H1 (cell line): ENCODE data around the gene TRIM56. TPM values are rescaled to one million over a fixed set of nuclear protein-coding genes. Genes with fewer than 3 reads are reported as not detected.

Experiments
- CTCF ChIA-PET: fragments of 300-600 bp; sonication (Branson Sonifier 250); formaldehyde crosslinking; loops from one replicate; lab custom pipeline; 2021; ENCODE audit not compliant: partially characterized antibody; lab: Charles Lee
- POLR2A ChIA-PET: fragments of 300-600 bp; sonication (Branson Sonifier 250); formaldehyde crosslinking; loops from one replicate; lab custom pipeline; 2021; ENCODE audit warnings: inconsistent platforms; ENCODE audit not compliant: partially characterized antibody; lab: Charles Lee
- DNase-seq, 2 experiments: peaks; one replicate each; pipeline versions ENCODE4 v3.0.0 to v3.0.0-alpha.2; 2010 to 2022; ENCODE audit warnings: low spot score in 2 of 2, low read depth in 1 of 2, mixed read lengths in 1 of 2
- FAIRE-seq: peaks from 2 replicates; lab custom pipeline; 2011; peaks lifted over from hg19 to GRCh38; lab: Jason Lieb, UNC
- H2AFZ ChIP-seq: 2 replicates; pipeline ENCODE4 v1.8.1; 2012; ENCODE audit warnings: low read length, inconsistent platforms
- H2AK5ac ChIP-seq: 2 replicates; pipeline ENCODE4 v1.6.1; 2013; ENCODE audit warnings: low read depth, low read length
- H2BK120ac ChIP-seq: replicated peaks from 2 replicates; pipeline ENCODE3; 2013; ENCODE audit warnings: low read depth, low read length, inconsistent platforms
- H2BK12ac ChIP-seq: 2 replicates; pipeline ENCODE4 v1.6.1; 2013; ENCODE audit warnings: low read depth, low read length
- H2BK15ac ChIP-seq: 2 replicates; pipeline ENCODE4 v1.6.1; 2013; ENCODE audit warnings: low read length
- H2BK20ac ChIP-seq: 2 replicates; pipeline ENCODE4 v1.6.1; 2013; ENCODE audit warnings: low read length
- H2BK5ac ChIP-seq: 2 replicates; pipeline ENCODE4 v1.6.1; 2013; ENCODE audit warnings: low read depth, low read length
- H3K14ac ChIP-seq: 2 replicates; pipeline ENCODE4 v1.6.1; 2013; ENCODE audit warnings: inconsistent platforms; ENCODE audit not compliant: insufficient read length
- H3K18ac ChIP-seq: 2 replicates; pipeline ENCODE4 v1.6.1; 2013; ENCODE audit warnings: low read length; ENCODE audit errors: extremely low read depth
- H3K23ac ChIP-seq: 2 replicates; pipeline ENCODE4 v1.6.1; 2013; ENCODE audit warnings: inconsistent platforms; ENCODE audit not compliant: insufficient read length
- H3K23me2 ChIP-seq: 2 replicates; pipeline ENCODE4 v1.6.1; 2013; ENCODE audit warnings: low read depth, low read length
- H3K27ac ChIP-seq: 2 replicates; pipeline ENCODE4 v1.6.1; 2011; ENCODE audit warnings: low read depth, low read length, inconsistent platforms
- H3K27me3 ChIP-seq, 4 experiments: replicated peaks in 1 of 4; 1 replicate in 1 of 4; 2 replicates in 3 of 4; pipeline versions ENCODE4 v1.6.1 to v1.8.1; 2011 to 2013; ENCODE audit warnings: low read length in 3 of 4, mild to moderate bottlenecking in 3 of 4, inconsistent platforms in 2 of 4, mixed read lengths in 2 of 4, moderate library complexity in 1 of 4; ENCODE audit not compliant: control insufficient read depth in 3 of 4, insufficient read depth in 3 of 4; ENCODE audit errors: extremely low read depth in 1 of 4
- H3K36me3 ChIP-seq, 4 experiments: 2 replicates each; pipeline versions ENCODE4 v1.6.1 to v1.8.1; 2011 to 2013; ENCODE audit warnings: mild to moderate bottlenecking in 4 of 4, low read length in 3 of 4, moderate library complexity in 2 of 4, control low read depth in 1 of 4, inconsistent platforms in 1 of 4; ENCODE audit not compliant: insufficient read depth in 4 of 4, control insufficient read depth in 2 of 4
- H3K4ac ChIP-seq: replicated peaks from 2 replicates; pipeline ENCODE3; 2013; ENCODE audit warnings: low read length, low read depth, mixed read lengths, inconsistent platforms; ENCODE audit not compliant: insufficient read length
- H3K4me1 ChIP-seq, 4 experiments: replicated peaks in 1 of 4; 1 replicate in 1 of 4; 2 replicates in 3 of 4; pipeline versions ENCODE4 v1.6.1 to v1.8.1; 2011 to 2013; ENCODE audit warnings: low read length in 3 of 4, inconsistent platforms in 2 of 4, mixed read lengths in 1 of 4; ENCODE audit not compliant: insufficient read depth in 4 of 4, control insufficient read depth in 3 of 4
- H3K4me2 ChIP-seq, 2 experiments: 2 replicates each; pipeline versions ENCODE4 v1.6.1 to v1.8.1; 2011 to 2013; ENCODE audit warnings: low read depth in 2 of 2, low read length in 2 of 2, control low read depth in 1 of 2, inconsistent platforms in 1 of 2, mild to moderate bottlenecking in 1 of 2; ENCODE audit not compliant: insufficient read depth in 1 of 2
- H3K4me3 ChIP-seq, 4 experiments: fragments of 200-600, 300-600 bp in 1 of 4; sonication (generic), shearing (Covaris generic), sonication (Bioruptor Twin) in 1 of 4; 2 replicates each; pipeline versions ENCODE4 v1.5.1 to v1.8.1; 2011 to 2016; ENCODE audit warnings: low read length in 4 of 4, low read depth in 3 of 4, control low read depth in 2 of 4, inconsistent platforms in 2 of 4, mild to moderate bottlenecking in 2 of 4, mixed read lengths in 1 of 4, moderate library complexity in 1 of 4; ENCODE audit not compliant: insufficient read depth in 2 of 4; ENCODE audit errors: extremely low read depth in 1 of 4
- H3K56ac ChIP-seq: replicated peaks from 2 replicates; pipeline ENCODE3; 2013; ENCODE audit warnings: low read depth, mild to moderate bottlenecking, mixed read lengths, low read length, inconsistent platforms; ENCODE audit not compliant: insufficient read length
- H3K79me1 ChIP-seq: 2 replicates; pipeline ENCODE4 v1.6.1; 2013; ENCODE audit warnings: low read depth, low read length, control low read depth
- H3K79me2 ChIP-seq, 2 experiments: 2 replicates each; pipeline versions ENCODE4 v1.6.1 to v1.8.1; 2012 to 2013; ENCODE audit warnings: low read length in 2 of 2, mild to moderate bottlenecking in 2 of 2, inconsistent platforms in 1 of 2; ENCODE audit not compliant: insufficient read depth in 2 of 2, control insufficient read depth in 1 of 2
- H3K9ac ChIP-seq, 4 experiments: replicated peaks in 1 of 4; 1 replicate in 1 of 4; 2 replicates in 3 of 4; pipeline versions ENCODE4 v1.6.1 to v1.8.1; 2011 to 2013; ENCODE audit warnings: low read depth in 3 of 4, low read length in 3 of 4, control low read depth in 2 of 4, mild to moderate bottlenecking in 2 of 4, moderate library complexity in 2 of 4, inconsistent platforms in 1 of 4; ENCODE audit errors: extremely low read depth in 1 of 4
- H3K9me3 ChIP-seq, 2 experiments: 2 replicates each; pipeline versions ENCODE4 v1.6.1 to v1.8.1; 2012 to 2013; ENCODE audit warnings: mild to moderate bottlenecking in 2 of 2, moderate library complexity in 2 of 2, control low read depth in 1 of 2, inconsistent platforms in 1 of 2, low read depth in 1 of 2, low read length in 1 of 2, mixed read lengths in 1 of 2; ENCODE audit not compliant: insufficient read depth in 2 of 2
- H4K20me1 ChIP-seq, 2 experiments: replicated peaks in 1 of 2; 2 replicates each; pipeline versions ENCODE3 to v1.8.1; 2011 to 2013; ENCODE audit warnings: inconsistent platforms in 2 of 2, low read length in 2 of 2, mild to moderate bottlenecking in 1 of 2; ENCODE audit not compliant: insufficient read depth in 2 of 2, control insufficient read depth in 1 of 2
- H4K5ac ChIP-seq: 2 replicates; pipeline ENCODE4 v1.6.1; 2013; ENCODE audit warnings: low read length, low read depth, mixed read lengths, inconsistent platforms; ENCODE audit not compliant: insufficient read length
- H4K8ac ChIP-seq: 2 replicates; pipeline ENCODE4 v1.8.0; 2013; ENCODE audit warnings: mild to moderate bottlenecking, moderate library complexity, low read length, inconsistent platforms; ENCODE audit not compliant: insufficient read depth; ENCODE audit errors: extremely low read depth
- H4K91ac ChIP-seq: replicated peaks from 2 replicates; pipeline ENCODE3; 2013; ENCODE audit warnings: low read length, mixed read lengths, inconsistent platforms; ENCODE audit not compliant: insufficient read length
- EP300 ChIP-seq, 2 experiments: IDR thresholded peaks; 1 replicate in 1 of 2; 2 replicates in 1 of 2; pipeline ENCODE4 v1.6.1; 2011 to 2012; ENCODE audit warnings: low read depth in 2 of 2, low read length in 2 of 2, mild to moderate bottlenecking in 2 of 2, borderline replicate concordance in 1 of 2, inconsistent platforms in 1 of 2, moderate library complexity in 1 of 2
- GABPA ChIP-seq: IDR thresholded peaks from 2 replicates; pipeline ENCODE4 v1.6.1; 2011; ENCODE audit warnings: mild to moderate bottlenecking, low read length, moderate library complexity, borderline replicate concordance; ENCODE audit not compliant: insufficient read depth
- JUN ChIP-seq: IDR thresholded peaks from 2 replicates; pipeline ENCODE4 v1.6.1; 2011; ENCODE audit warnings: low read depth, mild to moderate bottlenecking, improper control_type of control experiment, low read length
- JUND ChIP-seq: IDR thresholded peaks from 2 replicates; pipeline ENCODE4 v1.6.1; 2011; ENCODE audit warnings: mild to moderate bottlenecking, improper control_type of control experiment, low read length
- KDM4A ChIP-seq: IDR thresholded peaks from one replicate; pipeline ENCODE4 v1.7.1; 2012; ENCODE audit warnings: low read depth, mild to moderate bottlenecking, moderate library complexity, low read length, inconsistent platforms; ENCODE audit not compliant: severe bottlenecking
- NRF1 ChIP-seq: IDR thresholded peaks from 2 replicates; pipeline ENCODE4 v1.6.1; 2011; ENCODE audit warnings: mild to moderate bottlenecking, low read depth, low read length, improper control_type of control experiment
- PHF8 ChIP-seq: fragments of 200-600 bp; sonication (generic); conservative IDR thresholded peaks from 2 replicates; pipeline ENCODE4 v1.7.1; 2012; ENCODE audit warnings: low read depth, mild to moderate bottlenecking, inconsistent platforms, low read length, moderate library complexity
- POU5F1 ChIP-seq: IDR thresholded peaks from 2 replicates; pipeline ENCODE4 v1.6.1; 2011; ENCODE audit warnings: low read depth, mild to moderate bottlenecking, low read length, moderate library complexity
- RFX5 ChIP-seq: IDR thresholded peaks from 2 replicates; pipeline ENCODE4 v1.6.1; 2011; ENCODE audit warnings: low read depth, low read length, improper control_type of control experiment, borderline replicate concordance
- SUZ12 ChIP-seq: fragments of 200-600 bp; sonication (generic); IDR thresholded peaks from 2 replicates; pipeline ENCODE4 v1.6.1; 2012; ENCODE audit warnings: mild to moderate bottlenecking, inconsistent platforms, low read length, moderate library complexity, mixed read lengths
- USF2 ChIP-seq: IDR thresholded peaks from 2 replicates; pipeline ENCODE4 v1.6.1; 2011; ENCODE audit warnings: low read length, improper control_type of control experiment
- ZNF274 ChIP-seq: IDR thresholded peaks from 2 replicates; pipeline ENCODE4 v1.7.0; 2012; ENCODE audit warnings: low read length, borderline replicate concordance; ENCODE audit errors: extremely low read depth
- WGBS, 2 experiments: shearing (Covaris generic) in 1 of 2; methylation state at CpG; one replicate each; pipeline versions ENCODE4 v1.1.6 to v1.1.7; 2013 to 2015; ENCODE audit warnings: low lambda C conversion rate in 2 of 2, mixed read lengths in 2 of 2, inconsistent platforms in 1 of 2, low coverage in 1 of 2, missing lambda C conversion rate in 1 of 2; ENCODE audit not compliant: insufficient replicate concordance in 2 of 2, insufficient coverage in 1 of 2, insufficient read length in 1 of 2; ENCODE audit errors: extremely low coverage in 1 of 2, missing lambda C conversion rate in 1 of 2; 5-methylcytosine and 5-hydroxymethylcytosine counted together
- polyA plus RNA-seq, 7 experiments: library from polyadenylated mRNA; depleted of rRNA in 3 of 7; stranded (reverse) in 5 of 7; unstranded in 2 of 7; fragments of >200 nt in 5 of 7; fragments of 200-250 nt in 2 of 7; gene quantifications; 1 replicate in 5 of 7; 2 replicates in 1 of 7; 4 replicates in 1 of 7; pipeline versions ENCODE4 v1.2.1 to v1.2.3, GENCODE V29; 2011 to 2013; ENCODE audit warnings: missing spikeins in 2 of 7, mixed read lengths in 2 of 7
- total RNA-seq: library from RNA; stranded (reverse); fragmentation: NEBNext Ultra II Directional; extraction: Animal tissue kit (Norgen Biotek cat#: 25700); gene quantifications from 2 replicates; pipeline ENCODE4 v1.2.1, GENCODE V29; 2021

The TRIM56 gene
- total and polyA plus RNA-seq, 2 of the 8 experiments (the other 6 are each of a cell fraction or from before 2014, with no cell fraction given) = 2.0 to 17.5 TPM

GRCh38 chr7:101119876-101120275, 34.6 kb downstream of the TRIM56 start:
- Histone ChIP-seq H4K20me1 (no peaks in the 10 kb centered on the region), H3K4me2 (no peak overlapping the region), H4K5ac (no peak overlapping the region), H3K27ac (no peak overlapping the region), H3K14ac (no peak overlapping the region), H2BK12ac (peak overlapping the region; percentile 41; the same call in 1 of the 2 replicates), H3K9ac (no peak overlapping the region), H2BK15ac (no peak overlapping the region), H2BK20ac (no peak overlapping the region), H4K91ac (no peak overlapping the region), H2AK5ac (no peak overlapping the region), H3K23ac (no peak overlapping the region), H3K9me3 (no peaks in the 10 kb centered on the region), H3K4ac (no peak overlapping the region), H3K18ac (no peak overlapping the region), H2AFZ (no peak overlapping the region), H4K8ac (no peak overlapping the region), H3K36me3 (no peaks in the 10 kb centered on the region), H3K27me3 (no peaks in the 10 kb centered on the region), H3K23me2 (no peaks in the 10 kb centered on the region), H3K56ac (no peak overlapping the region), H2BK120ac (no peak overlapping the region), H3K79me1 (no peaks in the 10 kb centered on the region), H3K4me3 (no peak overlapping the region), H2BK5ac (no peak overlapping the region), H3K79me2 (no peaks in the 10 kb centered on the region), H3K4me1 (peaks cover 3 to 8% (median 6%) of the 10 kb centered on the region in 4 experiments; a peak in 6 of 7 replicates)
- DNase-seq (no peak), FAIRE-seq (no peak)
- CTCF ChIA-PET = interaction anchor here (0.9 to 1.9 kb wide), 3 partner anchors 16 to 42 kb away, joined by 3 to 5 read pairs (median 3); no protein-coding TSS in a partner anchor
- WGBS, 2 experiments = 82% methylated on average over 10 of the region's 10 CpGs; no CpG with 5 or more reads in 1 of the 2 experiments
- POLR2A ChIA-PET = no interaction called here
- no peak for TF ChIP-seq EP300 (IDR thresholded peaks at IDR 0.05; ENCODE audit: borderline replicate concordance in 1 of 2, low read depth in 2 of 2, low read length in 2 of 2)
- no peak for TF ChIP-seq PHF8
- no peak for TF ChIP-seq GABPA
- TF ChIP-seq KDM4A = no peak
- TF ChIP-seq ZNF274 = no peak
- TF ChIP-seq USF2 = no peak
- TF ChIP-seq JUN = no peak
- TF ChIP-seq POU5F1 = no peak
- TF ChIP-seq SUZ12 = no peak
- TF ChIP-seq JUND = no peak
- TF ChIP-seq RFX5 = no peak
- no peak for TF ChIP-seq NRF1
